BJ (cell line): ENCODE data around the gene HTR3A. TPM values are rescaled to one million over a fixed set of nuclear protein-coding genes. Genes with fewer than 3 reads are reported as not detected.
A peak's percentile ranks its signal among the peaks of the same experiment; 100 is the strongest.

Source experiments
- CTCF ChIA-PET: fragments of 350-600 bp; formaldehyde crosslinking; extraction: SDS; loops from one replicate; lab custom pipeline; 2021; ENCODE audit warnings: antibody characterized with exemption, inconsistent platforms; lab: Yijun Ruan, JAX
- POLR2A ChIA-PET: fragments of 300-600 bp; sonication (Branson Sonifier 250); formaldehyde crosslinking; extraction: SDS; loops from one replicate; lab custom pipeline; 2021; ENCODE audit warnings: antibody characterized with exemption; lab: Charles Lee
- DNase-seq: peaks from one replicate; pipeline ENCODE4 v3.0.0-alpha.2; 2011; ENCODE audit warnings: low read depth
- H3K27me3 ChIP-seq: 2 replicates; pipeline ENCODE4 v1.6.0; 2011; ENCODE audit warnings: low read length; ENCODE audit not compliant: control insufficient read depth, insufficient read depth
- H3K36me3 ChIP-seq: 2 replicates; pipeline ENCODE4 v1.5.1; 2011; ENCODE audit warnings: low read length; ENCODE audit not compliant: control insufficient read depth, insufficient read depth
- H3K4me3 ChIP-seq: 2 replicates; pipeline ENCODE4 v1.5.1; 2011; ENCODE audit warnings: low read depth, mild to moderate bottlenecking, control low read depth, low read length
- polyA plus RNA-seq: library from polyadenylated mRNA; depleted of rRNA; stranded (reverse); fragments of >200 nt; gene quantifications from 2 replicates; pipeline ENCODE4 v1.2.3, GENCODE V29; 2011; rRNA removed
- TF ChIP-seq, protein P1 (sequence below): IDR thresholded peaks from 2 replicates; pipeline ENCODE4 v1.5.1; 2011; ENCODE audit warnings: low read depth, mild to moderate bottlenecking, control low read depth, inconsistent platforms, low read length, moderate library complexity; ENCODE audit not compliant: insufficient read depth

HTR3A gene
- polyA plus RNA-seq, 1 experiment, result not detected

DNA sequence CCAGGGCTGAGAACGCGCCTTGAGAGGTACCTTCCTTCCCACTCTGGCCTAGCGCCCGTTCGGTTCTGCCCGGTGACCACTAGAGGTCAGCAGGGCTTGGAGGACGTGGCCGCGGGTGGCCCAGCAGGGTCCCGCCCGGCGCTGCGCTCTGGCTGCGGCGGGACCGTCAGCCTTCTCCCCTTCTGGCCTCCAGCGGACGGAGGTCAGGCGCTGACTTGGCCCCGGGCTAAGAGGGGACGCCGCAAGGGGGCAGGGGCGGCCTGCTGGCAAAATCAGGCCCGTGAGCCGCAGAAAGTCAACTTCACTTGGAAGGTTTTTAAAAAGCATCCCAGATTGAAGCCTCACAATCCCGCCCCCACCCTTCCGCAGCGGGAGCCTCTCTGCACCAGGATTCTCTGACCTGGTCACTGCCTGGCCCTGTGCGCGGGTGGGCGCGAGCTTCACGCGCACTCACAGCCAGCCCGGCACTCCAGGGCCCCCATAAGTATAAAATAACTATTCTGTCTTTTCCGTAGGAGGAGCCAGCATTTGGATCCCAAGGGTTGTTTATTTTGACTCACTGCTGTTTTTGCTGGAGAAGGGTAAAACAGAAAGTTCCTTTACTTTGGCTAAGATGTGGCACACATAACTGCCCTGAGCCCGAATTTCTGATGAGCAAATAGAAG, 61.4 kb downstream of the HTR3A start:
- Histone ChIP-seq H3K36me3 (no peaks in the 10 kb centered on the region), H3K27me3 (peaks cover 6% of the 10 kb centered on the region), H3K4me3 (peak overlapping the region; percentile 24)
- POLR2A ChIA-PET, result no interaction called here
- DNase-seq, result no peak
- TF ChIP-seq, protein P1, sequence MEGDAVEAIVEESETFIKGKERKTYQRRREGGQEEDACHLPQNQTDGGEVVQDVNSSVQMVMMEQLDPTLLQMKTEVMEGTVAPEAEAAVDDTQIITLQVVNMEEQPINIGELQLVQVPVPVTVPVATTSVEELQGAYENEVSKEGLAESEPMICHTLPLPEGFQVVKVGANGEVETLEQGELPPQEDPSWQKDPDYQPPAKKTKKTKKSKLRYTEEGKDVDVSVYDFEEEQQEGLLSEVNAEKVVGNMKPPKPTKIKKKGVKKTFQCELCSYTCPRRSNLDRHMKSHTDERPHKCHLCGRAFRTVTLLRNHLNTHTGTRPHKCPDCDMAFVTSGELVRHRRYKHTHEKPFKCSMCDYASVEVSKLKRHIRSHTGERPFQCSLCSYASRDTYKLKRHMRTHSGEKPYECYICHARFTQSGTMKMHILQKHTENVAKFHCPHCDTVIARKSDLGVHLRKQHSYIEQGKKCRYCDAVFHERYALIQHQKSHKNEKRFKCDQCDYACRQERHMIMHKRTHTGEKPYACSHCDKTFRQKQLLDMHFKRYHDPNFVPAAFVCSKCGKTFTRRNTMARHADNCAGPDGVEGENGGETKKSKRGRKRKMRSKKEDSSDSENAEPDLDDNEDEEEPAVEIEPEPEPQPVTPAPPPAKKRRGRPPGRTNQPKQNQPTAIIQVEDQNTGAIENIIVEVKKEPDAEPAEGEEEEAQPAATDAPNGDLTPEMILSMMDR, result peak; percentile 83
- CTCF ChIA-PET, result interaction anchor here (0.6 to 9.6 kb wide), 18 partner anchors 9 to 238 kb away, joined by 3 to 206 read pairs (median 3); no protein-coding TSS in a partner anchor

DNA sequence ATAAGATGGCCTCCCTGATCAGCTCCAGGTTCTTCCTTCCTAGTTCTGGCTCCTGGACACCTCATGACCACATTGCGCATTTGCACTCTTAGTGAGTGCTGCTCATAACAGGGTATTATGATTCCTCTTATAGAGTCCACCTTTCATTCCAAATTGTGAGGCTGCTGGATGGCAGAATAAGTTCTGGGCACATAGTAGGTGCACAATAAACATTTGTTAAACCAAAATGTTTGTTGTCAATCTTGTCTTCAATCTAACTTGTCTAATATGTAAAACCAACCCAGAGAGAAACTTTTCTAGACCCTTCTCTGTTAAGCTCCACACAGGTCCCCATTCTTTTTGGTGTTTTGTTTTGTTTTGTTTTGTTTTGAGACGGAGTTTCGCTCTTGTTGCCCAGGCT, 62.0 kb downstream of the HTR3A start:
- Histone ChIP-seq H3K27me3 (peaks cover 6% of the 10 kb centered on the region), H3K4me3 (no peak overlapping the region), H3K36me3 (no peaks in the 10 kb centered on the region)
- ChIA-PET POLR2A (no interaction called here), CTCF (interaction anchor here (0.9 to 9.6 kb wide), 6 partner anchors 10 to 225 kb away, joined by 3 to 206 read pairs (median 4); no protein-coding TSS in a partner anchor)
- DNase-seq, result no peak
- TF ChIP-seq, protein P1, result no peak

DNA sequence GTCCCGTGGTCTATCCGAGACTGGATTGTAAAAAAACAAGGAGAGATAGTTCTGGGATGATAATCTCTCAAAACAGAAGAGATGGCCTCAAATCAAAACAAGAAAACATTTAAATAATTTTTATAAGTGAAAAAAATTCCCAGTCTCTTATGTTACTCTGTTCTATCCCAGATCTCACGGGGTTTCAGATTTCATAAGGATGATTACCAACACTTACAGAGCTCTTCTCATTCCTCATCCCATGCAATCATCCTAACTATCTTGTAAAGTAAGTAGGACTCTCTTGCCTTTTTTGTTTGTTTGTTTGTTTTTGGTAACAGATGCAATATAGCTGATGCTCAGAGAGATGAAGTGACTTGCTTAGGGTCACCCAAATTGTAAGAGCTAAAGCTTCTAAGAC, 64.6 kb downstream of the HTR3A start:
- DNase-seq, result no peak
- H3K27me3 ChIP-seq, result peaks cover 7% of the 10 kb centered on the region
- no peak overlapping the region for H3K4me3 ChIP-seq
- H3K36me3 ChIP-seq, result no peaks in the 10 kb centered on the region
- TF ChIP-seq, protein P1, result no peak
- ChIA-PET POLR2A (no interaction called here), CTCF (interaction anchor here (1.0 to 9.6 kb wide), 3 partner anchors 11 to 222 kb away, joined by 3 to 206 read pairs (median 3); no protein-coding TSS in a partner anchor)

Other genes with a start within 250 kb of the HTR3A start
- gene ZW10, start 201.4 kb upstream of the HTR3A start, polyA plus RNA-seq, result 6.3 and 12.8 TPM in 2 replicates
- not detected in 2 replicates for gene CLDN25, start 195.3 kb upstream of the HTR3A start, polyA plus RNA-seq
- gene USP28, start 99.5 kb upstream of the HTR3A start, polyA plus RNA-seq, result 22.6 and 31.0 TPM in 2 replicates
- not detected in 2 replicates for gene HTR3B, start 70.3 kb upstream of the HTR3A start, polyA plus RNA-seq
- gene ZBTB16, start 84.6 kb downstream of the HTR3A start, polyA plus RNA-seq, result not detected in 2 replicates